Glomerular visceral epithelial cell (primary cell): Measurements from ENCODE around the gene RAD51B.
A peak's percentile ranks its signal among the peaks of the same experiment; 100 is the strongest.
"Not testable (repeated sequence)": the region's sequence is repeated elsewhere in the genome, so short reads cannot be mapped to it uniquely, and the experiment has no call there.

ENCODE experiments used
- DNase-seq: peaks from one replicate; pipeline ENCODE4 v3.0.0-alpha.2; 2016; ENCODE audit errors: extremely low spot score

RAD51B gene

DNA sequence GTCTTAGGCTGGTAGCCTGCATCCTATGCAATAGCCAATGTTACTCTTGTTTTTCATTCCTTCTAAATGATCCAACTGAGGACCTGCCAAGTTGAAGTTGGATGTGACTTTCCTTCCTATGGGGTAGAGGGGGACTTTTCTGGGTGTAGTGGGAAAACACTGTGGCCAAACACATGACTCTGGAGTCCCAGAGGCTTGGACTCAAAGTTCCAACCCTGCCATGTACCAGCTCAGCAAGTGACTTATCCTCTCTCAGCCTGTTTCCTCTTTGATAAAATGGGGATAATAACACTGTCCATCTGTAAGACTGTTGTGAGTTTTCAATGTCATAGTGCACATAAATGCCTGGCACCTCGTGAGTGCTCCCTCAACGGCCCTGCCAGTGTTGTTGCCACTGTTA lies 876.3 kb downstream of the RAD51B start:
- no peak for DNase-seq

DNA sequence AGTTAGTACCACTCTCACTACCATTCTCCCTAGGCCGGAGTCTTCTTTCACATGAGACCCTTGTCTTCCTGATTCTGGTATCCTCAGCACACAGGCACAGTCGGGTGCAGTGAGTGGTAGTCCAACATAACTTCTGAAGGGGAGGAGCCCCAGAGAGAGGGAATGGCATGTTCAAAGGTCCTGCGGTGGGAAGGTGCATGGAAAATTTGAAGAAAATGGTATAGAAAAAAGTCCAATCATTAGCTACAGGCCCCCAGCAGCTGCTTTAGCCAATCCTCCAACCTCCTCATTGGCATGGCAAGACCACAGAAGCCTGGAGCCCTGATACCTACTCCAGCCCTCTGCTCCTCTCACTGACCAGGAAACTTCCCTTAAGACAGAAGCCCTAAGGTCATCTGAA lies 876.7 kb downstream of the RAD51B start:
- DNase-seq = no peak

DNA sequence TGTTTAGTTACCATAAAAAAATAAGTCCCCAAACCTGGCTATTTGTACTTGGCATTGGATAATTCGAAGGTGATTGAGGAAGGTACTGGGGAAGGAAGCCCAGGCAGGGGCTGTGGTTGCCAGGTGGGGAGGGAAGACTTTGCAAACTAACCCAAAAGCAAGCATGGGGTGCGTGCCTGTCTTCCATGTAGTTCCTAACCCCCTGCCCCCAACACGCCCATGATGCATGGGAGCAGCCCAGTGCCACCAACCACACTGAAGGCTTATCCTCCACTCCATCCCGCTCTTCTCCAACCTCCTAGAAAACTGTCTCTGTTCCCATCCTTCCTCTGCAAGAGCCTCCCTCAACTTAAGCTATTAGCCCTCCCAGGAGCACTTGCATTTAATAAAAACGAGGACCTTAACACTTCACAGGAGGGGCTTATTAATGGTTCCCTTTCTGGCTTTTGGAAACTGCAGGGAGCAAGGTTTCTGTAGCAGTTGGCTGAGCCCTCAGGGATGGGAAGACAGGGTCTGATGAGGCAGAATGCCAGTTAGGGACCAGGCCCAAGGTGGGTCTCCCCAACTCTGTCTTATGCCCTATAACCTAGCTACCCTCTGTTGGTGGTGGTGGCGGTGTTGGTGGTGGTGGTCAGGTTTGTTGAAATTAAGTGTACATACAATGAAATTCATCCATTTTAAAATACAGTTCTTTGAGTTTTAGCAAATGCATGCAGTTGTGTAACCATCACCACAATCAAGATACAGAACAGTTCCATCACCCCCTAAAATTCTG lies 877.3 kb downstream of the RAD51B start:
- no peak for DNase-seq

DNA sequence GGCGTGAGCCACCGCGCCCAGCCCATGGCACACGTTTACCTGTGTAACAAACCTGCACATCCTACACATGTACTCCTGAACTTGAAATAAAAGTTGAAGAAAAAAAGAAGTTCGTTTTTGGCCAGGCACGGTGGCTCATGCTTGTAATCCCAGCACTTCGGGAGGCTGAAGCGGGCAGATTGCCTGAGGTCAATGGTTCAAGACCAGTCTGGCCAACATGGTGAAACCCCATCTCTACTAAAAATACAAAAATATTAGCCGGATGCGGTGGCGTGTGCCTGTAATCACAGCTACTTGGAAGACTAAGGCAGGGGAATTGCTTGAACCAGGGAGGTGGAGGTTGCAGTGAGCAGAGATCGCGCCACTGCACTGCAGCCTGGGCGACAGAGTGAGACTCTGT lies 879.2 kb downstream of the RAD51B start:
- not testable (repeated sequence) for DNase-seq

DNA sequence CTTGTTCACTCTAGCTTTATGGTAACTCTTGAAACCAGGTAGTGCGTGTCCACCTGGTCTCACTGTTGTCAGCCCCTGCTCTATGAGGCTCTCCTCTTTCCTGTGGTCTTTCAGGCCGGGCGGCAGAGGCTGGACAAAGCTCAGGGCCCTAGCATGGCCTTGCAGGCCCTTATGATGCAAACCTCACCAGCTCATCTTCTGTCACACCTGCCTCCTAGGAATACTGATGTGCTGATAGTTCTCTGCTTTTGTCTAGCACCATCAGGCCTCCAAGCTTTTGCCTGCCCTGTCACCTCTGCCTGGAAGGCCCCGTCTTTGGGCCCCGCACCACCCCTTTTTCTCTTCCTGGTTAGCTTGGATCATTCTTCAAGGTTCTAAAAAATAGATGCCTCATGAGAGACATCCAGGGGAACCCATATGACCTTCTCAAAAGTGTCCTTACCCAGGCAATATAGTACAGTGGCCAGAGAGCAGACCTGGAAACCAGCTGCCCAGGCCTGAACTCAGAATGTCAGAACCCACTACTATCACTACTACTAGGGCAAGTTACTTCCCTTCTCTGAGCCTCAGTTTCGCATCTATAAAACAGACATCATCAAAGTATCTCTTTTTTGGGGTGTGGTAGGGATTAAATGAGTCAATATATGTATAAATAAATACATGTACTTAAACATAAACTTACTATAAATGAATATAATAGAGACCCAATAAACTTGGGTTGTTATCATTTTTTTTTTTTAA lies 881.6 kb downstream of the RAD51B start:
- DNase-seq = no peak

DNA sequence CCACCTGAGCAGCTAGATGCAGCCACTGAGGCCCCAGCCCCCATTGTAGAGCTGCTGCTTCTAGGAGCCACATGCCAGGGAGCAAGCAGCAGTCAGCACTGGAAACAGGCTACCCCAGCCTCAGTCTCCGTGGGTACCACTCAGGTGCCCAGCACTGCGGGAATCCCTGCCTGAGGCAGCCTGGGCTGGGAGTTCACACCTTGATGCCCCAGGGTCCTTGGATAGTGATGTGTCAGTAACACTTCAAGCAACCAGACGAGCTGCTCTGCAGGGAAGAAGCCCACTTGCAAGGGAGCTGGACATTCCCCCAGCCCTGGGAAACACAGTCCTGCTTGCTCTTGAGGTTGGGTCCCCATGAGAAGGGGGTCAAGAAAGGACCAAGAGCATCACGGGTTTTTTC lies 882.6 kb downstream of the RAD51B start:
- DNase-seq = no peak

DNA sequence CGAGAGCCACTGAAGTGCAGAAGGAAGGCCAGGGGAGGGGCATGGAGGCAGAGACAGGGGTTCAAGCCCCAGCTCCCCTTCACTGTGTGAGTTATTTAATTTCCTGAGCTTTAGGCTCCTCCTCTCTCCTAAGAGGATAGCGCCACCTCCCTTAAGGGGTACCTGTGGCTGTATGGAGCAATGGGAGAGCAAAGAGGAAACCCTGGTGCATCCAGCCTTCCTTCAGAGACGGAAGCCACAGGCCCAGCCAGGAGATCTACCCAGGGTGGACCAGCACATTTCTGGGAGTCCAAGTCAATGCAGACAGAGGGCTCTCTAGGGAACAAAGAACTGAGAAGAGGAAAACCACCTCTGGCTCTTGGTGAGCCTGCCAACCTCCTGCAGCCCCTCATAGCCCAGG lies 883.0 kb downstream of the RAD51B start:
- no peak for DNase-seq

DNA sequence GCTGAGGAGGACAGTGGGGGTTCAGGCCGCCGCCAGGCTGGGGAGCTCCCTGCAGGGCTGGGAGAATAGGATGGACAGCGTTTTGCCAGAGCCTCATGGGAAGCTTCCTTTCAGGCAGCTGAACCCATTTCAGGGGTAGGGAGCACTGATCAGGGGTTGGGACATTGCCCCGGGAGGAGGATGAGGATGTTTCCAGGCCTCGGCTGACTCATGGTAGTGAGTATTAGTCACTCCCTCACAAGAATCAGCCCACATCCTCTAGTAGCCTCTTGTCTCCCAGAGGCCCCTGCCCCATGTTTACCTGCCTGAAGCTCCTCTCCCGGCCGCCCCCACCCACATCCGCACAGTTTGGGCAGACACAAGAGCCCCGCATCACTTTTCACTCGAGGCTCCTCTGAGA lies 883.5 kb downstream of the RAD51B start:
- DNase-seq = peak; percentile 65

DNA sequence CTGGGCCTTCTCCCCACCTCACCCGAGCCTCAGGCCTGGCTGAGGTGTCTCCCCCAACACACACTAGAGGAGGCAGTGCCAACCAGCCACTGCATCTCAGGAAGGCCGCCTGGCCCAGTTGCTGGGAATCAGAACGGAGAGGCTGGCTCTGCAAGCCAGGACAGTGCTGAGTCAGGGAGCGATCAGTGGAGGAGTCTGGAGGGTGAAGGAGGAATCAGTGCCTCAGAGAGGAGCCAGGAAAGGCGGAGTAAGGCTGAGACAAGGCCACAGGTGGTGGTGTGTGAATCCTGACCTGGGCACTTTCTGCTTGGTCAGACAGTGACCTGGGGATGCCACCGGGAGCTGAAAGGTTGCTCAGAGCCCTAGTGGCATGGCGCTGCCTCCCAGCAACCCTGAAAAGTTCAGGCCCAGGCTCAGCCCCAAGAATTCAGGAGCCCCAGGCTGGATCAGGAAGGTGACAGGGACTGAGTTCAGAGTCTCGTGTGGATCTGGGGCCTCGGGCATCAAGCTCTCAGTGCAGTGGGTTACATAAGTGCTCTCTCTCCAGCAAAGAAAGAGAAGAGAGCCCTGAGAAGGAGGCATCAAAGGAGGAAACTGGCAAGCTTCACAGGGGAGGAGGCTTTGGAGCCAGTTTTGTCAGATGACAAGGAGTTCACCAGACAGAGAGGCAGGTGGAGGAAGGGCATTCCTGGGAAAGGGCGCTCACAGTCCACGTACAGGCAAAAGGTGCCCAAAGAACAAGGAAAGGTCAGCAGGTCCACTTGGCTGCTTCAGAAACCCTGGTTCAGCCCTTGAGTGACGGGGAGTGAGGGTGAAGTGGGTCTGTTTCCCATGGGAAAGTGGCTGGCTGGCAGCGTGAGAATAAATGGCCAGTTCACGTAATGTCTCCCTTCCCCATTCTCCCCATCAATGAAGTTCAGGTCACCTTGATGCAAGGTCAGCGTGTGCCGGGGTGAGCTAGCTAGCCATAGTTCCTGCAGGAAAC lies 885.4 kb downstream of the RAD51B start:
- DNase-seq = peak; percentile 68

DNA sequence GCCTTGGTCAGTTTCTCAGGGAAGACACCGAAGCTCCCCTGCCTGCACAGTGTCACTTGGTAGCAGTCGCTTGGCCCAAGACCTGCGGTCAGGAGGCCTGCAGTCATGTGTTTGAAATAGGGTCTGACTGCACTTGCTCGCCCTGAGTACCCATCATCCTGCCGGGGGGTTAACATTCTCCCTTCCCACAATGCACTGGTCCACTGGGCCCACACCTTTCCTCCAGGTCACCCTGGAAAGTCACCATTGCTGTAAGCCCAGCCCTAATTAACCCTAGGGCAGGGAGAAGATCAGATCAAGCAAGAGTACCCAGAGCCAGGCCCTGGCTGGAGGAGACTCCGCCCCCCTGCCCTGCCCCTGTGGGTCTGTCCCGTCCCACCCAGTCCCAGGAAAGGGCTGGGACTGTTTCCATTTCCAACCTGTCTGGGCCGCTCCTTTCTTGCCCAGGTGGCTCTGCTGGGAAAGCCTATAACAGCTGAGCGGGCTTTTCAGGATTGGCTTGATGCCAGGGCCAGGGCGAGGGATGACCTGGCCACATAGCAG lies 886.2 kb downstream of the RAD51B start:
- no peak for DNase-seq

DNA sequence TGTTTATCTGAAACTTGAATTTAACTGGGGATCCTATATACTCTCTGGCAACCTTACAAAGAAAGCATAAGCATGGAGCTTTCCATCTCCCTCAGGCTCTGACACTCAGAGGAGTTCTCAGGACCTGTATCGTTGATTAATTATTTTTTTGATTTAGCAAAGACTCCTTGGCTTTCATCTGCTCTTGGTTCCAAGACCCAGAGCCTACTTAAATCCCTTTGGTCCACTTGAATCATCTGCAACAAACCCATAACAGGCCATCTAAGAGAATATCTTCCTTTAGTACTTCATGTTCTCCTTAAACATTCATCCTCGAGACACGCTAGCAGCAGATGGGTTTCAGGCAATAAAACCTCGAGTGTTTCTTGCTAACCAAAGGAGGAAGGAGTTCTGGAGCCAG lies 887.9 kb downstream of the RAD51B start:
- no peak for DNase-seq

DNA sequence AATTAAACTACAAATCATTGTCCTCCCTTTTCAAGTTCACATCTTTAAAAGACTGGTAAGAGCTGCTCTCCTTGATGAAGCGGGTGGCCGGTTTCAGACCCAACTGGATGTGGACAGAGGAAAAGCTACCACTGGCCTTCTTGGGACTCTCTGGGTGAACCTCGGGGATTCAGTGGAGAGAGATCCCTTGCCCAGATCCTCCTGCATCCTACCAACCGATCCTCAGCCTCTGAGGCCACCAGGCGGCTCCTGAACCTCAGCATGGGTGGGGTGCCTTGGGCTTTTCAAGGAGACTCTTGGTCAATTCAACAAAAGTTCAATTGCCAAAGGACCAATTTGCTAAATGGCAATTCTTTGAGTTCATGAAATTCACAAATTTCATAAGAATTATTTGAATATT lies 888.8 kb downstream of the RAD51B start:
- DNase-seq = no peak

DNA sequence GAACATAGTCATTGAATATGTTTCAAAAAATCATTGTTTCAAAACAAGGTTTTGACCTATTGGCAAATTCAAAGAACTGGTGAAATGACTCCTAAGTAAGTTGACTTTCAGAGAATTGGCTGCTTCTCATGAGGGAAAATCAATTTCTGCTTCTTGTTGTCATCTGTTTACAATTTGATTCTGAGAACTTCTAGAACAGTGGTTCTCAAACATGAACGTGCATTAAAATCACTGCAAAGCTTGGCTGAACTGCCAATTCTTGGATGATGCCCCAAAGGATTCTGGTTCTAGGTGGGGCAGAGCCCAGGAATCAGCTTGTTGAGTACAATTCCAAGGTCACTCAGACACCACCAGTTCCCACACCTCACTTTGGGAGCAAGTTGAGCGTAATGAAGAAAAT lies 889.4 kb downstream of the RAD51B start:
- no peak for DNase-seq

DNA sequence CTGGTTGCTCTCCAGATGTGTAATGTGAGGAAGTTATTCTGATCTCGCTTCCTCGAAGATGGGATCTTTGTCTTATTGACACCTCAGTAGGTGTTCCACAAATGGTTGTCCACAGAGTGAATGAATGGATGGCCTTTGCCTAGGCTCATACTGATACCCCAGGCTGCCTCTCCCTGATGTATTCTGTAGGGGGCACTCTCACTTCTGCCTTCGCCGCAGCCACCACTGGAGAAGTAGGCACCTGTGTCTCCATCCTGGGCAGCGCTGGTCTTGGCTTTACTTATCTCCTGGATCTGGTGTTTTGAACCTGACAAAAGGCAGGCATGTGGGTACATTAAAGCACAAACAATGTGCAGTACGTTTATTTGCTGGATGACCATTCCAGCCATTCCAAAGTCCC lies 891.2 kb downstream of the RAD51B start:
- DNase-seq = no peak

DNA sequence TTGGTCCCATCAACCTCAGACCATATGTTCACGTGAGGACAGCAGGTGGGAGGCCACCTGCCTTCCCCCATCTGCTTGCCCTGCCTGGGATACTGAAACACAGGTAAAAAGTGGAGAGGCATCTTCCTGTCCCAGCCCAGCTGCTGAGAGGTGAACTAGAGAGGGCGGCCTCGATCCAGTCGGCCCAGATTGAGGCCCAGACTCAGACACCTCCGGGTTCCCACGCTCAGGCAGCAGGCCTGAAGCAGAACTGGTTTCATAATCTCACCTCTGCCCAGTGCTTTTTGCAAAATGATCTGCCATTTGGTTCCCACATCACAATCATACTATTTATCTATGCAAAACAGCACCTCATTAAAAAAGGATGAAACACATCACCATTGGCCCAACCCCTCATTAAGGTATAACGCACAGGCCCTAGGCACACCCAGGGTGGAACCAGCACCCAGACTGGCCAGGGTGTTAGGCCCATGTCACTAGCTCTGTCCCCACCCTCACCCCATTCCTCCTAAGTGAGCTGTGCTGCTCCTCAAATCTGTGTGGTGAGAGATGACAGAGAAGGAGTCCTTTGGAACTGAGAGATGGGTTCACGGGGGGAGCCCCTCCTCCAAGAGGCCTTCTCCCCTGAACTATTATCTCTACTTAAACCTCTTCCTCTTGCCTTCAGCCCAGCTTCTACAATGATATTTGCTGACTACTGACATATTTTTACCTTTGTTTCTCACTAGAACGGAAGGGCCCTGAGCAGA lies 892.2 kb downstream of the RAD51B start:
- DNase-seq = no peak

DNA sequence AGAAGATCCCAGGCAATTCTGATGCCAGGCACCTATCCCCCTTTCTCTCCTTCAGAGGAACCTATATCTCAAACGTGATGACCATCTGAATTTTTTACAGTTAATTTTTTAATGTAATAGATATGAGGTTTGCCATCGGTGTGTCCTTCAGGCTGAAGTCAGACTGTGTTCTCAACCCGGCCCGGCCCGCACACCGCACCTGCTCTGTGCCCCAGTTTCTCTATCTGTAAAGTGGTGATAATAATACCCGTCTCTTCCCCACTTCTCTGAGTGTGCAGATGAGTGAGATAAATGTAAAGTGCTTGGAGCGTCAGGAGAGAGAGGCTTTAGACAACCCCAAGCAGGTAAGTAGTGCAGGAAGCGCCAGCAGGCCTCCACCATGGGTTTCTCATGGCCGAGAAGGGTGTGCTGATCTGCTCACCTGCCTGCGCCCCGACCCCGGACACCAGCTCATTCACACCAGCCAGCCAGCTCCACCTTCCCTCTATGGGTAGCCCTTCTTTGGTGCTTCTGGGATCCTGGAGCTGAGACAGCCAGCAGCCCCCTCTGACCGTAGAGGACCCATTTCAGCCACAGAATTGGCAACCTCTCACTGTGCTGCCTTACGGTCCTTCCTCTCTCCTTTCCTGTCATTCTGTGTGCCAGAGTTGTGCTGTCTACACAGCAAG lies 893.3 kb downstream of the RAD51B start:
- DNase-seq = no peak

DNA sequence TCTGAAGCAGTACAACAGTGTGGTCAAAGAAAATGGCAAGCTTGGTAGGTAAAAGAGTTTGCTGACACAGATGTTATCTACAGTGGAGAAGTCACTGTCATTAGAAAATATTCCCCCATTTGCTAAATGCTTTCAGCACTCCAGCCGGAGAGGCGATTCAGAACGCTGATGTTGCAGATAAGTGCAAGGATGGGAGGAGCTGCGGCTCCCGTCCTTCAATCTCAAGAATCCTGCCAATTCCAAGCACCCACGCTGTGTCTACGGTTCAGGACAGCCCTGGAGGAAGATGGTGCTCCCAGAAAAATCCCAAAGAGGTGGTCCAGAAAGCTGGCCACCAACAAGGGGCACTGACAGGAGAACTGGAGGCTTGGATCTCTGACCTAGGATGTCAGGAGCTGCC lies 894.2 kb downstream of the RAD51B start:
- DNase-seq = no peak

DNA sequence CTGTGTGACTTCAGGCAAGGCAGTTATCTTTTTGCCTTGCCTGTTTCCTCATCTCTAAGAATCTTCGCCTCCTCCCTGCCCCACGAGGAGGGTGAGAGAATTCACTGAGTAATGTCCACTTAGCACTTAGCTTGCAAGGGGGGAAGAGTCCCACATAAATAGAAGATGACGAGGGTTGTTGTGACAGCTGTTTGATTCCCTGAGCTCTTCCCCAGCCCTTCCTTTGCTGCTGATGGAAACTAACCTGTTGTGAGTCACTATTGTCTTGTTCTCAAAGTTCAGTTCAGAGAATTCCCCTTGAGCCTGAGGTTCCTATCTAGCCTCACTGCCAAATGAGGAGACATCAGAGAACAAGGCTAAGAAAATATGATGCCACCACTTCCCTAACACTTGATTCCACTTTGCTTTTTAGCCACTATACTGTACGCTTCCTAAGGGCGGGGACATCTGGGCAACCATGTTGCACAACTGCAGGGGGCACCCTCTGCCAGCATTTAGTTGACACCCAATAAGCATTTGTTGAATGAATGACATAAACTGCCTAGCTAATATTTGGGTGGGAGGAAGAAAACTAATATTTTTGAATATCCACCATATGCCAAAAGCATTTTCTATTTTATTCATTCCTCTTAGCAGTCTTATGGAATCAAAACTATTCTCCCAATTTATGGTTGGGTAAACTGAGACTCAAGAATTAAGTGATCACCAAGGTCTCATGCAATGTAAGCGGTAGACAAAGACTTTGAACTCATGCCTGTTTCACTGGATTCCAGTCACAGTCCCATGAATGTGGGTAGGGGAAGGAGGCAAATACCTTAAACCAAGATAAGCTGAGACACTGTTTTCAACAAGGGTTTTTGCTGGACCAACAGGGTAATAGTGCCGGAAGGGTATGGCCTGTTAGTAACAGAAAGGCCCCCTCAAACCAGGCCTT lies 895.7 kb downstream of the RAD51B start:
- peak; percentile 85 for DNase-seq

DNA sequence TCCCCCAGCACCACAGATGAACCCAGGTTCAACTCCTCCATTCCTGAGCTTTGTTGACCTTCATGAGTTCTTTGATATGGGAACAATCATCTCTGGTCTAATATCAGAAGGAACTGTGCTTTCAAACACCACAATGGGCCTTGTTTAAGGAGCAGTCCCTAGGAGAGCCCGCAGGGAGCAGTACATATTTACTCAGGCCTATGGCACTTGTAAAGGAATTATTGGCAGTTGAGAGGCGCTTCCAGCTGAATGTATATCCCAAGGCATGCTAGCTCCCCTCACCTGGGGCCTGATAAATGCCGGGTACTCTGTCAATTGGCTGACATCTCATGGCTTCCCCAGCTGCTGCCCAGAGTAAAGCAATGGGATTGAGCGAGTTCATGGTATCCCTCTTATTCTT lies 897.1 kb downstream of the RAD51B start:
- DNase-seq = no peak
